GOT3 (cell line): ENCODE results near the gene MRPS21.
A peak's percentile ranks its signal among the peaks of the same experiment; 100 is the strongest.
"Not testable (repeated sequence)": the region's sequence is repeated elsewhere in the genome, so short reads cannot be mapped to it uniquely, and the experiment has no call there.

Source experiments
- DNase-seq: peaks from one replicate; lab custom pipeline; 2025; ENCODE audit warnings: mixed read lengths; lab: John Stamatoyannopoulos, UW

The MRPS21 gene

DNA sequence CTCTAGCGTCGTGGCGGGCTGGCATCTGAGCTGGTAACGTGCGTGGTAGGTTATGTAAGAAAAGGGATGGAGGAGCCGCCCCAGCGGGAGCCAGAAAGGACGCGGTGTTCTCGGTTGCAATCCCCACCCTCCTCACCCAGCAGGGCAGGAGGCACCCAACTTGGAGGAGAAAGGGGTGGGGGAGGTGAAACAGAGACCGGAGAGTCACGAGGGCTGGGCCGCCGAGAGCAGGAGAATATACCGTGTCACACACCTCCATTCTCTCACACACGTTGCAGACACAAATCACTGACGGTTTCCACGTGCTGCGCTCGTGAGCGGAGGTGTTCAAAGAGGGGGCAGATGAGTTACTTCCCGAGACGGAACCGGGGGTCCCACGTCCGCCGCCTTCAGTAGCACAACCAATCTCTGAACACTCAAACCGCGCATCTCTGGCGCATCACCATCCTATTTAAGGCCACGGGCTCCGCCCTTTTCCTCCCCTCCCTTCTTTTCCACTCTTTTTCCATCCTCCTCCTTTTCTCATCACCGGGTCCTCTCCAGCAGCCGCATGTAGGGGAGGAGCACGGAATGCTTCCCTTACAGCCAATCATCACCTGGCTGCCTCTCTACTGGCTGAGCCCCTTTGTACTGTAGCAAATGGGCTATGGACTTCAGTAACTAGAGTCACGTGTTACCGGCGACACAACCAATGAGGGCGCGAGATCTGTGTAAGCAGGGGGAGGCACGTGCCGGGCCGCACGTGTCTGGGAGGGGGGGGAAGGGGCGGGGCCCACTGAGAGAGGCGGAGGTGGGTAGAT, 11.7 kb upstream of the MRPS21 start, which contains the start of gene CIART:
Gene CIART, plus strand, starts transcription at position 797 of the 800 bp plus-strand sequence. CDS start 714 bp downstream, outside the sequence.
- peak; percentile 50 for DNase-seq

- DNase-seq = no peak
Observed at GRCh38 chr1:150282558-150282958, 11.1 kb upstream of the MRPS21 start.

- no peak for DNase-seq
Observed at GRCh38 chr1:150283260-150283659, 10.4 kb upstream of the MRPS21 start.

DNA sequence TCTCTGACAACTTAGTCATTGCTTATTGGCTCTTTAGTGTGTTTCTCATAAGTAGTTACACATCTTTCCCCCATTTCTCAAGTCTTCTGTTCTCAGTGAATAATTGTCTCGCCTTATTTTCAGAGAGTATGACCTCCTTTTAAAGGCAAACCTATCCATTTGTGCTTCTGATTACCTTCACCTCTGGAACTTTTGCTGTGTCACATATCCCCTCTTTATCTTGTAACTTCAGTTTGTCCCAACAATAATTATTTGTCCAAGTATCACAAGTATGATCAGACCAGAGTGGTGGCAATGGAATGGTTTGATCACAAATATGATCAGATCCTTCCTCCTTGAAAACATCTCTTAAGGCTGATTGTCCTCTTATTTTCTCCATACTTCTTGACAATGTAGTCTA, 5.3 kb upstream of the MRPS21 start:
- DNase-seq = no peak

GRCh38 chr1:150288822-150289221, 4.8 kb upstream of the MRPS21 start:
- no peak for DNase-seq

DNA sequence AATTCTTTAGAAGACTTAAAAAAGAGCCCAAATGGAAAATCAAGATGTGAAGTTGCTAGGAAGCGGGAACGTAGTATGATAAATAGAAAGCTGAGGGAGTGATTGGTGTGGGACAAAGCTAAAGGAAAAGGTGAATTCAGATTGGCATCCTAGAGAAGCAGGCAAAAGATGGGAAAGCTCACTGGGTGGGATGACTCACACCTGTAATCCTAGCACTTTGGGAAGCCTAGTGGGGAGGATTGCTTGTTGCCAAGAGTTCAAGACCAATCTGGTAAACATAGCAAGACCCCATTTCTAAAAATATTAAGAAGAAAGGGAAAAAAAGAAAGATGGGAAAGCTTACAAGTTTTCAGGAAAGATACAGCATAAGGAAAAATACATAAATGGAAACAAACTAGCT, 1.8 kb downstream of the MRPS21 start:
- DNase-seq = no peak

DNA sequence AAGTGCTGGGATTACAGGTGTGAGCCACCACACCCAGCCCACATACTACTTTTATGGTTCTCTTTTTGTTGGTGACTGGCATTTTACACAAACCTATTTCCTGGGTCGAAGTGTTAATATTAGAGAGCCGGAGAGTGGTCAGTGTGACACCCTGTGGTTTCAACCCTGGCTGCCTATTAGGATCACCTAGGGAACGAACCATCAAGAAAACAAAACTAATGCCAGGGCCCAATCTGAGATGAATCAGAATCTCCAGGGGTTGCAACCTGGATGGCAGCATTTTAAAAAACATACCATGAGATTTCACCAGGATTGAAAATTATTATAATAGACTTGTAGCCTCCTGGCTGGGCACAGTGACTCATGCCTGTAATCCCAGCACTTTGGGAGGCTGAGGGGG, 6.1 kb downstream of the MRPS21 start:
- DNase-seq = no peak

GRCh38 chr1:150302338-150302737, 8.7 kb downstream of the MRPS21 start:
- DNase-seq = no peak

DNA sequence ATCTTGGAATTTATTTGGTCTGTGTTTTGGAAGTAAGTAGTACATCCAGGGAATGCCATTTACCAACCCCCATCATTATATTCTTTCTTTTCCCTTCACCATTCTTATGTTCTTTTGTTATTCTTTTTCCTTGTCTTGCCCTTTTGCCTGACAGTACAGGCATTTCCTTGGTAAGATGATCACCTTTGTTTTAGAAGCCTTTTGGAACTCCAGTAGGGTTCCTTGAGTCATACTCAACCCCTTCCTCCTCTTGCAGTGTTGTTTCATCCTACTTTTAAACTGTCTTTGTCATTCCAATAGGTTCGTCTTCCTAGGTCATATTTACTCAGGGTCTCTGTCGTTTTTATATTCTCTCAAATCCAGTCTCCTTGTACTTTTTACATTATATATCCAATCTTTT, 9.2 kb downstream of the MRPS21 start:
- DNase-seq = no peak

GRCh38 chr1:150308585-150308984, 14.9 kb downstream of the MRPS21 start:
- DNase-seq = not testable (repeated sequence)

DNA sequence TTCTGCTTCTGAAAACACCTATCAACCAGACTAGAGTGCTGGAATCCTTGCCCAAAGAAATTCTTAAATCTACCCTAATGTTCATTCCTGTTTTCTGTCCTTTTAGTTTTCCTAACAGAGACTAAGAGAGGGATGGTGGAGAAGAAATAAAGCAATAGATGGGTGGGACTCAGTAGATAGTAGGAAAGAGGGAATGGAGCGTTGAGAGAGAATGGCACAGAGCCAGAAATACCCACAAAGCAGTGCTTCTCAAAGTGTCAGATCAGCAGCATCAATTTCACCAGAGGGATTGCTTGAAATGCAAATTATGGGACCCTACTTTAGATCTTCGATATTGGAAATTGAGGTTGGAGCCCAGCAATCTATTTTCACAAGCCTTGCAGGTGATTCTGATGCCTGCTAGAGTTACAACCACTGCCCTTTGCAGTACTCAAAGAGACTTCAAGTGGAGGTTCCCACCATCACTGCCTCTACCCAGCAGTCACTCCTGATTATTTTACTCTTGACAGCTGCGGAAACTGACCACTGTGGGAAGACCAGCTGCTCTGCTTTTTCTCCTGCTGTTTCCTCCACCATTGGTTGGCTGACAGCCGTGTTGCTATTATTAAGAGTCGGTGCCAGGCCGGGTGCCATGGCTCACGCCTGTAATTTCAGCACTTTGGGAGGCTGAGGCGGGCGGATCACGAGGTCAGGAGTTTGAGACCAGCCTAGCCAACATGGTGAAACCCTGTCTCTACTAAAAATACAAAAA, 16.3 kb downstream of the MRPS21 start:
- no peak for DNase-seq

GRCh38 chr1:150311762-150312161, 18.1 kb downstream of the MRPS21 start:
- no peak for DNase-seq

DNA sequence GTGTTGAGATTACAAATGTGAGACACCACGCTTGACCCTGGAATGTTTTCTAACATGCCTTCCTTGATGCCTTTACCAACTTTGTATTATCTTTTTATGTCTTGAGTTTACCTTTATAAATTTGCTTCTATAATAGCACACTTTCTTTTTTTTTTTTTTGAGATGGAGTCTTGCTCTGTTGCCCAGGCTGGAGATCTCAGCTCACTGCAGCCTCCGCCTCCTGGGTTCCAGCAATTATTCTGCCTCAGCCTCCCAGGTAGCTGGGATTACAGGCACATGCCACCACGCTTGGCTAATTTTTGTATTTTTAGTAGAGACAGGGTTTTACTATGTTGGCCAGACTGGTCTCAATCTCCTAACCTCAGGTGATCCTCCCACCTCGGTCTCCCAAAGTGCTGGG, 21.0 kb downstream of the MRPS21 start:
- not testable (repeated sequence) for DNase-seq

DNA sequence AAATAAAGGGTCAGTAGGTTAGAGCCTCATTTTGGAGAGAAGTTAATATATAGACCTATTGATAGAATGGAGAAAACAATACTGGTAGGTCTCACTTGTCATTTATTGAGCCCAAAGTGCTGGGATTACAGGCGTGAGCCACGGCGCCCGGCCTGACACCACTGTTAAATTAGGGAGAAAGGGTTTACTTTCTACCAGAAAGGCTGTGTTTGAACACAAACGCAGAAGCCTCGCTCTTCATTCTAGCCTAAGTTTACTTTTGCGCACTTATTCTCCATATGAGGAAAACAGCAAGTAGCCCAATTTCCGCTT, 27.0 kb downstream of the MRPS21 start:
- no peak for DNase-seq

DNA sequence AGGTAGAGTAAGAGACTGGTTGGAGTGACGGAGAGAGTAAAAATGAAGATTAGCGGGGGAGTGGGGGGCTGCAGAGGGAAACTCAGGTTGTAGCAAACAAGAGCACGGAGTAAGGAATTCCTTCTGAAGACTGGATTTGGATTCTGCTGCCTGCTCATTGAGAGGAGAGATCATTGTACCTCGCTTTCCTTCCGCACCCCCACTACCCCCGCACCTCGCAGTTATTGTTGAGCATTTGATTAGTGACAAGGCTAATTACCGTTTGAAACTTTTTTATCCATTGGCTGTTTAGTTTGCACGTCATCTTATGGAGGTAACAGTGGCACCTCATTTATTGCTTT, 28.1 kb downstream of the MRPS21 start:
- DNase-seq = no peak

DNA sequence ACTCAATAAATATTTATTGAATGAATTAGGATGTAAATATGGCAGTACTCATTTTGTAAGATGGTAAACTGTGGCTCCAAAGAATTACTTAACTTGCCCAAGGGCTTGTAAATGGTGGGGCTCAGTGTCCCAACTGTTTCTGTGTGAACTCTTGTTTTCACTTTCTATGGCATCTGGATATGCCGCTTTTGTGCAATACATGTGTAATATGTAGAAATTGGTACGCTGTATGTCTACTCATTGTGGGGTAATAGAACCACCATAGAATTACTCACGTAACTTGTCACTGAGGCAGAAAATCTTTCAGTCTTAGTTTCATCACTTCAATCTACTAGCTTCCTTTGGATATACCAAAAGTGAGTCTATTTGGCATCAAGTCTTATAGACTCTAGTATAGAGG, 28.6 kb downstream of the MRPS21 start:
- no peak for DNase-seq

GRCh38 chr1:150332651-150333290, 39.1 kb downstream of the MRPS21 start:
- DNase-seq = no peak

GRCh38 chr1:150346316-150346715, 52.7 kb downstream of the MRPS21 start:
- no peak for DNase-seq

DNA sequence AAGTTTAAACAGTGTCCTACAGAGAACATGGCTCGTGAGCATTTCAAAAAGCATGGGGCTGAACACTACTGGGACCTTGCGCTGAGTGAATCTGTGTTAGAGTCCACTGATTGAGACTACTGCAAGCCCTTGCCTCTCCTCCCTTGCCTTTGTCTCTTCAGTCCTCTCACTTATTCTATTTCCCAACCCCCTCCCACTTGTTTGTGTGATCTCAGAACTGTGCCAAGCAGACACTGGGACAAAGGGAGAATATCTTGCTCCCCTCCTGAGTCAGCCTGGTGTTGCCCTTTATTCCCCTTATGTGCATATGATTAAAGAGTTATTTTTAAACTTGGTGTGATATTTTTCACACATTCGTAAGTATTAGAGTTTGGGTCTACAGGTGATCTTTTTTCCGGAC, 59.2 kb downstream of the MRPS21 start:
- DNase-seq = no peak
